ENCODE results near the gene PTPN14.

DNA sequence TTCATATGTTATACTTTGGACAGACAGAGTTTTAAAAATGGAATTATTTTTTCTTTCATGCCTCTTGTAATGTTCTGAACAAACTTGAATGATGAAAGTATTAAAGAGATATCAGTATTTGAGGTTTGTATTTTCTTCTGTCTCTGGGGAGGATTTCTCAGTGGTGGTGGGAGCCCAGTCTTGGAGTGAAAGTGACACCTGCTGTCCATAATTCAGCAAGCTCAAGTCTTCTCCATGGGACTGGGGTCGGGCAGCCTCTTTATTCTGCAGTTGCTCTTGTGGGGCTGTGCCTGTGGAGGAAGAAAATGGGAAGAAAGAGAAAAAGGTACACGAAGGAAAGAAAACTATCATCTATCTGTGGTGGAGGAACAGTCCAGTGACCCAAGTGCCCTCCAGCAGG lies 214.4 kb downstream of the PTPN14 start:
- no peak for TF ChIP-seq CTCF (IDR thresholded peaks at IDR 0.05 in 2 of 3, conservative IDR thresholded peaks at IDR 0.05 in 1 of 3; ENCODE audit: borderline replicate concordance in 1 of 3, insufficient read depth in 1 of 3, low read depth in 2 of 3, low read length in 2 of 3)
- no peak for TF ChIP-seq SIN3A (IDR thresholded peaks at IDR 0.05; ENCODE audit: low read depth)
- TF ChIP-seq SP1 (IDR thresholded peaks at IDR 0.05; ENCODE audit: low read depth): no peak
- TF ChIP-seq EGR1 (IDR thresholded peaks at IDR 0.05; ENCODE audit: low read depth): no peak
- no peak for TF ChIP-seq POLR2AphosphoS5 (IDR thresholded peaks at IDR 0.05; ENCODE audit: low read depth, low read length)
- no peak for TF ChIP-seq POLR2A (IDR thresholded peaks at IDR 0.05; ENCODE audit: borderline replicate concordance, extremely low read depth, insufficient read depth, insufficient read length)
- TF ChIP-seq EZH2phosphoT487 (IDR thresholded peaks at IDR 0.05; ENCODE audit: borderline replicate concordance): no peak
- no peak for TF ChIP-seq ZNF274 (IDR thresholded peaks at IDR 0.05; ENCODE audit: low read depth, low read length)
- TF ChIP-seq, protein P1, sequence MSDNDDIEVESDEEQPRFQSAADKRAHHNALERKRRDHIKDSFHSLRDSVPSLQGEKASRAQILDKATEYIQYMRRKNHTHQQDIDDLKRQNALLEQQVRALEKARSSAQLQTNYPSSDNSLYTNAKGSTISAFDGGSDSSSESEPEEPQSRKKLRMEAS (IDR thresholded peaks at IDR 0.05): no peak
- TF ChIP-seq RAD21 (IDR thresholded peaks at IDR 0.05; ENCODE audit: low read depth): no peak
